GM23248 (cell line): ENCODE measurements around the gene DRG2. TPM values are rescaled to one million over a fixed set of nuclear protein-coding genes. Genes with fewer than 3 reads are reported as not detected.

ENCODE experiments used
- DNase-seq: peaks from one replicate; pipeline ENCODE4 v3.0.0-alpha.2; 2015
- H2AFZ ChIP-seq: fragments of 200-600 bp; sonication (generic); 2 replicates; pipeline ENCODE4 v1.6.1; 2016; ENCODE audit warnings: antibody characterized with exemption
- H3F3A ChIP-seq: fragments of 200-600 bp; sonication (generic); 2 replicates; pipeline ENCODE4 v1.6.1; 2016; ENCODE audit warnings: mild to moderate bottlenecking, antibody characterized with exemption, mixed run types; ENCODE audit not compliant: insufficient read depth
- H3K27ac ChIP-seq: fragments of 200-600 bp; sonication (generic); 2 replicates; pipeline ENCODE4 v1.5.1; 2016; ENCODE audit warnings: mild to moderate bottlenecking
- H3K27me3 ChIP-seq: fragments of 200-600 bp; sonication (generic); replicated peaks from 2 replicates; pipeline ENCODE4 v1.6.1; 2016; ENCODE audit warnings: mild to moderate bottlenecking; ENCODE audit not compliant: insufficient read depth
- H3K36me3 ChIP-seq: fragments of 200-600 bp; sonication (generic); 2 replicates; pipeline ENCODE4 v1.6.1; 2016; ENCODE audit warnings: low read depth, mild to moderate bottlenecking
- H3K4me1 ChIP-seq: fragments of 200-600 bp; sonication (generic); 2 replicates; pipeline ENCODE4 v1.6.1; 2016; ENCODE audit warnings: mild to moderate bottlenecking; ENCODE audit not compliant: insufficient read depth
- H3K4me2 ChIP-seq: fragments of 200-600 bp; sonication (generic); one replicate; pipeline ENCODE4 v1.6.1; 2016; ENCODE audit warnings: mild to moderate bottlenecking; ENCODE audit not compliant: unreplicated experiment
- H3K4me3 ChIP-seq: fragments of 200-600 bp; sonication (generic); 2 replicates; pipeline ENCODE4 v1.5.1; 2016; ENCODE audit warnings: mild to moderate bottlenecking
- H3K79me2 ChIP-seq: fragments of 200-600 bp; sonication (generic); 2 replicates; pipeline ENCODE4 v1.6.1; 2016; ENCODE audit warnings: mild to moderate bottlenecking; ENCODE audit not compliant: insufficient read depth
- H3K9ac ChIP-seq: fragments of 200-600 bp; sonication (generic); 2 replicates; pipeline ENCODE4 v1.6.1; 2016; ENCODE audit warnings: mild to moderate bottlenecking
- H3K9me2 ChIP-seq: fragments of 200-600 bp; sonication (generic); 2 replicates; pipeline ENCODE4 v1.6.1; 2016; ENCODE audit warnings: mixed run types, mild to moderate bottlenecking, moderate library complexity; ENCODE audit not compliant: insufficient read depth
- H3K9me3 ChIP-seq: fragments of 200-600 bp; sonication (generic); one replicate; pipeline ENCODE4 v1.6.1; 2017; ENCODE audit warnings: low read depth
- H4K20me1 ChIP-seq: fragments of 200-600 bp; sonication (generic); 2 replicates; pipeline ENCODE4 v1.6.0; 2016; ENCODE audit not compliant: insufficient read depth
- EZH2 ChIP-seq: fragments of 200-600 bp; sonication (generic); IDR thresholded peaks from 2 replicates; pipeline ENCODE4 v1.6.1; 2018; ENCODE audit warnings: antibody characterized with exemption, mild to moderate bottlenecking; ENCODE audit not compliant: insufficient read depth, poor library complexity, severe bottlenecking
- EZH2phosphoT487 ChIP-seq: fragments of 200-600 bp; sonication (generic); IDR thresholded peaks from 2 replicates; pipeline ENCODE4 v1.6.1; 2018; ENCODE audit warnings: antibody characterized with exemption, moderate library complexity, mild to moderate bottlenecking, low read depth; ENCODE audit not compliant: insufficient read depth
- WGBS, 2 experiments: methylation state at CpG; one replicate each; pipeline ENCODE4 v1.1.6; 2015 to 2017; ENCODE audit warnings: low lambda C conversion rate in 2 of 2, low coverage in 1 of 2; ENCODE audit errors: missing lambda C conversion rate in 2 of 2; 5-methylcytosine and 5-hydroxymethylcytosine counted together
- in situ Hi-C: fragments of 300-500 bp; cut with MboI; formaldehyde crosslinking; loops from 2 replicates; pipeline ENCODE4 v1.15.0; 2020
- polyA plus RNA-seq: library from polyadenylated mRNA; unstranded; fragments of >200 nt; fragmentation: Nextera tagmentation; extraction: Ambion mirVana; gene quantifications from 2 replicates; pipeline ENCODE4 v1.2.1, GENCODE V29; 2016
- total RNA-seq: library from RNA; depleted of rRNA; stranded (reverse); fragments of >200 nt; shearing (Covaris generic); gene quantifications from 2 replicates; pipeline ENCODE4 v1.2.3, GENCODE V29; 2014; rRNA removed

DRG2 gene
- total and polyA plus RNA-seq, 2 experiments from 2014 or later: 34.6 to 51.0 TPM

DNA sequence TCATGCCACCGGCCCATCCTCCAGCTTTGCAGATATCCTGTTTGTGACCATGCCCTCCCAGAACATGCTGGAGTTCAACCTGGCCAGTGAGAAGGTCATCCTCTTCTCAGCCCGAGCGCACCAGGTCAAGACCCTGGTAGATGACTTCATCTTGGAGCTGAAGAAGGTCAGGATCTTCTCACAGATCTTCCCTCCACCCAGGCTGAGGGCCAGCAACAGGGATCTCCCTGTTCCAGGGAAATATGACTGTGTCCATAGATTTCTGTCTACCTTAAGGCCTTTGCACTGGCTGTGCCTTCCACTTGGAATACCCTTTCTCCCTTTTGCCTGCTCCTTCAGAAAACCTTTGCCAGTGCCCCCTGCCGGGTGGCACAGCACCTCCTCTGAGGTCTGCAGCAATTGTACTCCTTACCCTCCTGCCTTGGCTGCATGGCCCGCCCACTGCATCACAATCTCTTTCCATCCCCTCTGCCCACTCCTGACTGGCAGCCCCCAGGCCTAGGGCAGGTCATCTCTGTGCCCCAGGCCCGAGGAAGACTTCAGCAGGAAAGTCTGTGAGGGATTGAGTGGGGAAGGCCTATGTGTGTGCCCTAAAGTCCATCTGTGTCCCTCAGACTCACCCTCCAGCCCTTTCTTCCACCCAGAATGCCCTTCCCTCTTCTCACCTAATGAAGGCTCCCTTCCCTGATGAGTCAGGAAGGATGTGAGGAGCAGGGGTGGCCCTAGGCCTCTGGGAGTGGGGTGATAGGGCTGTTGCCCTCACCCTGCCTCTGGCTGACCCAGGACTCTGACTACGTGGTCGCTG is 68.6 kb downstream of the DRG2 start:
- H3K4me2 ChIP-seq: no peak overlapping the region
- TF ChIP-seq EZH2 (no peak), EZH2phosphoT487 (no peak)
- no peaks in the 10 kb centered on the region for H4K20me1 ChIP-seq
- no peak overlapping the region for H3K27ac ChIP-seq
- H3K79me2 ChIP-seq: no peaks in the 10 kb centered on the region
- WGBS, 2 experiments: 75 to 79% methylated on average over 8 of the region's 8 CpGs
- no peaks in the 10 kb centered on the region for H3K27me3 ChIP-seq
- H3K36me3 ChIP-seq: no peaks in the 10 kb centered on the region
- peaks cover 12% of the 10 kb centered on the region for H3F3A ChIP-seq
- H2AFZ ChIP-seq: no peak overlapping the region
- peak; percentile 55 for DNase-seq
- in situ Hi-C loops: no loop called here
- no peak overlapping the region for H3K9ac ChIP-seq
- H3K9me2 ChIP-seq: no peaks in the 10 kb centered on the region
- H3K4me3 ChIP-seq: no peak overlapping the region
- H3K9me3 ChIP-seq: no peaks in the 10 kb centered on the region
- H3K4me1 ChIP-seq: peaks cover 13% of the 10 kb centered on the region

DNA sequence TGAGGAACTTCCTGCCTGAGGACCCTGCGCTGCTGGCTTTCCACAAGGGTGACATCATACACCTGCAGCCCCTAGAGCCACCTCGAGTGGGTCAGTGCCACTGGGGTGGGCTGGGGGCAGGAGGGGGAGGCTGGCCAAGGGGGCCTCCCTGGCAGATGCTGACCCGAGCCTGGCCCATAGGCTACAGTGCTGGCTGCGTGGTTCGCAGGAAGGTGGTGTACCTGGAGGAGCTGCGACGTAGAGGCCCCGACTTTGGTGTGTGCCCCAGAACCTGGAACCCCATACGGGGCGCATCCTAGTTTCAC is 69.2 kb downstream of the DRG2 start:
- no peak overlapping the region for H2AFZ ChIP-seq
- H3K27me3 ChIP-seq: no peaks in the 10 kb centered on the region
- no peak overlapping the region for H3K4me3 ChIP-seq
- H3K4me2 ChIP-seq: no peak overlapping the region
- no peak overlapping the region for H3K9ac ChIP-seq
- 92 to 94% methylated on average over 6 to 9 of the region's 10 CpGs for WGBS, 2 experiments
- peaks cover 18% of the 10 kb centered on the region for H3K4me1 ChIP-seq
- H3K79me2 ChIP-seq: no peaks in the 10 kb centered on the region
- H3K9me3 ChIP-seq: no peaks in the 10 kb centered on the region
- H3K36me3 ChIP-seq: no peaks in the 10 kb centered on the region
- peaks cover 12% of the 10 kb centered on the region for H3F3A ChIP-seq
- TF ChIP-seq EZH2 (no peak), EZH2phosphoT487 (no peak)
- no peak for DNase-seq
- no peaks in the 10 kb centered on the region for H4K20me1 ChIP-seq
- H3K9me2 ChIP-seq: no peaks in the 10 kb centered on the region
- no peak overlapping the region for H3K27ac ChIP-seq
- in situ Hi-C loops: no loop called here

Other genes with a start within 250 kb of the DRG2 start
- 31.0 and 50.2 TPM in 2 replicates for gene TOM1L2, start 115.5 kb upstream of the DRG2 start, total RNA-seq
- 25.5 and 27.3 TPM in 2 replicates for gene TOM1L2, start 115.5 kb upstream of the DRG2 start, polyA plus RNA-seq
- 1.0 and 3.6 TPM in 2 replicates for gene DRC3, start 115.1 kb upstream of the DRG2 start, total RNA-seq
- gene DRC3, start 115.1 kb upstream of the DRG2 start, polyA plus RNA-seq: 2.2 and 3.2 TPM in 2 replicates
- gene ATPAF2, start 48.8 kb upstream of the DRG2 start, total RNA-seq: 17.0 and 37.6 TPM in 2 replicates
- 21.9 and 22.3 TPM in 2 replicates for gene ATPAF2, start 48.8 kb upstream of the DRG2 start, polyA plus RNA-seq
- 8.0 and 10.2 TPM in 2 replicates for gene GID4, start 48.5 kb upstream of the DRG2 start, total RNA-seq
- 7.2 and 7.3 TPM in 2 replicates for gene GID4, start 48.5 kb upstream of the DRG2 start, polyA plus RNA-seq
- gene MYO15A, start 20.8 kb downstream of the DRG2 start, total RNA-seq: 0.25 and 0.54 TPM in 2 replicates
- 0.70 and 0.90 TPM in 2 replicates for gene MYO15A, start 20.8 kb downstream of the DRG2 start, polyA plus RNA-seq
- 152 and 161 TPM in 2 replicates for gene ALKBH5, start 95.9 kb downstream of the DRG2 start, total RNA-seq
- 81.9 and 85.2 TPM in 2 replicates for gene ALKBH5, start 95.9 kb downstream of the DRG2 start, polyA plus RNA-seq
- 37.3 and 40.3 TPM in 2 replicates for gene LLGL1, start 137.7 kb downstream of the DRG2 start, total RNA-seq
- gene LLGL1, start 137.7 kb downstream of the DRG2 start, polyA plus RNA-seq: 3.4 and 3.5 TPM in 2 replicates
- gene FLII, start 170.8 kb downstream of the DRG2 start, total RNA-seq: 250 and 306 TPM in 2 replicates
- 187 TPM in 2 replicates for gene FLII, start 170.8 kb downstream of the DRG2 start, polyA plus RNA-seq
- 13.8 and 26.4 TPM in 2 replicates for gene MIEF2, start 172.7 kb downstream of the DRG2 start, total RNA-seq
- 8.8 and 10.0 TPM in 2 replicates for gene MIEF2, start 172.7 kb downstream of the DRG2 start, polyA plus RNA-seq
- 23.5 and 47.1 TPM in 2 replicates for gene TOP3A, start 227.0 kb downstream of the DRG2 start, total RNA-seq
- gene TOP3A, start 227.0 kb downstream of the DRG2 start, polyA plus RNA-seq: 12.2 and 14.1 TPM in 2 replicates
- gene SMCR8, start 227.3 kb downstream of the DRG2 start, total RNA-seq: 10.5 and 15.0 TPM in 2 replicates
- gene SMCR8, start 227.3 kb downstream of the DRG2 start, polyA plus RNA-seq: 2.2 and 2.5 TPM in 2 replicates